Adrenal gland (tissue), 5 donors: ENCODE results near the gene CFAP299.

Experiments
- CTCF ChIP-seq, 6 experiments: fragments of 450-650 bp in 4 of 6; fragments of 200-600 bp in 2 of 6; sonication (generic) in 1 of 6; IDR thresholded peaks; 1 replicate in 5 of 6; 2 replicates in 1 of 6; pipeline versions ENCODE4 v1.5.1 to v1.8.0; 2016 to 2021; ENCODE audit warnings: antibody characterized with exemption in 6 of 6, mild to moderate bottlenecking in 2 of 6, moderate library complexity in 1 of 6
- POLR2A ChIP-seq, 2 donors: fragments of 450-650 bp; IDR thresholded peaks; one replicate each; pipeline ENCODE4 v1.6.1; 2017; ENCODE audit warnings: antibody characterized with exemption in 2 of 2, mild to moderate bottlenecking in 2 of 2, moderate library complexity in 1 of 2
- donor health status: DM: no; HTN: no; CAD: no.

DNA sequence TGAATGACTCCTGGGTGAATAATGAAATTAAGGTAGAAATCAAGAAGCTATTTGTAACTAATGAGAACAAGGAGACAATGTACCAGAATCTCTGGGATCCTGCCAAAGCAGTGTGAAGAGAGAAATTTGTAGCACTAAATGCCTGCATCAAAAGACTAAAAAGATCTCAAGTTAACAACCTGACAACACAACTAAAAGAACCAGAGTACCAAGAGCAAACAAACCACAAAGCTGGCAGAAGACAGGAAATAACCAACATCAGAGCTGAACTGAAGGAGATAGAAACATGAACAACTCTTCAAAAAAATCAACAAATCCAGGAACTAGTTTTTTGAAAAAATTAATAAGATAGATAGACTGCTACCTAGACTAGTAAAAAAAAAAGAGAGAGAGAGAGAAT, 8.4 kb downstream of the CFAP299 start:
- TF ChIP-seq CTCF (IDR thresholded peaks at IDR 0.05): no peak
- no peak for TF ChIP-seq POLR2A (IDR thresholded peaks at IDR 0.05)
